Measurements from ENCODE around the gene TYRO3.

TYRO3 gene

GRCh38 chr15:41558400-41559238, at the start of gene TYRO3:
Gene TYRO3, plus strand, starts transcription at chr15:41559212. Its CDS starts 46 bp downstream, at chr15:41559258.
- DNase-seq = peak; percentile 81

GRCh38 chr15:41510728-41511127, 48.3 kb upstream of the TYRO3 start:
- no peak for DNase-seq

GRCh38 chr15:41511331-41511898, 47.6 kb upstream of the TYRO3 start:
- no peak for DNase-seq

- DNase-seq = peak; percentile 29
Measured at GRCh38 chr15:41511899-41512369, 47.1 kb upstream of the TYRO3 start.

GRCh38 chr15:41512512-41512939, 46.5 kb upstream of the TYRO3 start:
- DNase-seq = no peak

GRCh38 chr15:41512940-41513505, 46.0 kb upstream of the TYRO3 start:
- peak; percentile 43 for DNase-seq

- peak; percentile 24 for DNase-seq
Measured at GRCh38 chr15:41513506-41514227, 45.3 kb upstream of the TYRO3 start, which contains the start of gene LTK. Gene LTK, minus strand, starts transcription at chr15:41513827. Its CDS starts 118 bp downstream, at chr15:41513709.

GRCh38 chr15:41517895-41518449, 41.0 kb upstream of the TYRO3 start:
- DNase-seq = no peak

- DNase-seq = no peak
Measured at GRCh38 chr15:41520636-41521035, 38.4 kb upstream of the TYRO3 start.

- DNase-seq = no peak
Measured at GRCh38 chr15:41521614-41522013, 37.4 kb upstream of the TYRO3 start.

GRCh38 chr15:41523097-41523496, 35.9 kb upstream of the TYRO3 start:
- DNase-seq = no peak

GRCh38 chr15:41530363-41530956, 28.6 kb upstream of the TYRO3 start:
- no peak for DNase-seq

GRCh38 chr15:41535544-41535943, 23.5 kb upstream of the TYRO3 start:
- DNase-seq = no peak

- DNase-seq = no peak
Measured at GRCh38 chr15:41536866-41537265, 22.1 kb upstream of the TYRO3 start.

GRCh38 chr15:41543521-41543870, 15.5 kb upstream of the TYRO3 start:
- no peak for DNase-seq

- no peak for DNase-seq
Measured at GRCh38 chr15:41544650-41545015, 14.4 kb upstream of the TYRO3 start.

GRCh38 chr15:41545218-41545617, 13.8 kb upstream of the TYRO3 start:
- no peak for DNase-seq

- DNase-seq = no peak
Measured at GRCh38 chr15:41546851-41547786, 11.9 kb upstream of the TYRO3 start.

GRCh38 chr15:41550066-41550775, 8.8 kb upstream of the TYRO3 start:
- no peak for DNase-seq

- DNase-seq = no peak
Measured at GRCh38 chr15:41553731-41554130, 5.3 kb upstream of the TYRO3 start.

GRCh38 chr15:41554343-41554742, 4.7 kb upstream of the TYRO3 start:
- no peak for DNase-seq

Measured in CD4-positive, alpha-beta T cell treated with Interleukin-6 for 4 hours (primary cell).